Peyer's patch (tissue), 4 donors: ENCODE data around the gene WASF3. TPM values are rescaled to one million over a fixed set of nuclear protein-coding genes. Genes with fewer than 3 reads are reported as not detected.

Experiments used
- DNase-seq, 3 donors: peaks; one replicate each; pipeline ENCODE4 v3.0.0-alpha.2; 2017 to 2019
- H3K27ac ChIP-seq, 4 donors: fragments of 200-600 bp; sonication (generic); one replicate each; pipeline ENCODE4 v1.5.1; 2016 to 2019
- H3K27me3 ChIP-seq, 2 donors: fragments of 200-600 bp; sonication (generic); one replicate each; pipeline ENCODE4 v1.5.1; 2019
- H3K36me3 ChIP-seq, 3 donors: fragments of 200-600 bp; sonication (generic); one replicate each; pipeline ENCODE4 v1.5.1; 2016 to 2019
- H3K4me1 ChIP-seq, 4 donors: fragments of 200-600 bp; sonication (generic); one replicate each; pipeline ENCODE4 v1.5.1; 2016 to 2019
- H3K4me3 ChIP-seq, 4 donors: fragments of 200-600 bp; sonication (generic); 1 replicate in 3 of 4; 2 replicates in 1 of 4; pipeline ENCODE4 v1.5.1; 2016 to 2019; ENCODE audit warnings: mild to moderate bottlenecking in 1 of 4
- H3K9me3 ChIP-seq, 4 donors: fragments of 200-600 bp; sonication (generic); one replicate each; pipeline ENCODE4 v1.5.1; 2016 to 2019; ENCODE audit warnings: mild to moderate bottlenecking in 1 of 4
- CTCF ChIP-seq, 6 experiments: fragments of 450-650 bp in 4 of 6; fragments of 200-600 bp in 2 of 6; sonication (generic) in 1 of 6; IDR thresholded peaks; one replicate each; pipeline ENCODE4 v1.5.1; 2017 to 2019; ENCODE audit warnings: antibody characterized with exemption in 6 of 6, mild to moderate bottlenecking in 3 of 6, moderate library complexity in 1 of 6
- POLR2A ChIP-seq, 2 donors: fragments of 450-650 bp; IDR thresholded peaks; one replicate each; pipeline ENCODE4 v1.5.1; 2017; ENCODE audit warnings: antibody characterized with exemption in 2 of 2, mild to moderate bottlenecking in 2 of 2, moderate library complexity in 2 of 2
- total RNA-seq, 4 donors: library from RNA; depleted of rRNA; stranded (reverse); fragments of >200 nt; gene quantifications; one replicate each; pipeline ENCODE4 v1.1.0, GENCODE V29; 2016

WASF3 gene
- 10 to 100 TPM in 1 of 4 donors, 1 to 10 TPM in 3; 1.1 to 23.9 (median 2.7) TPM for total RNA-seq

GRCh38 chr13:26557393-26558073 is at the start of gene WASF3:
TSS of gene WASF3 (plus strand) at chr13:26557683. CDS start at chr13:26642271, 84,588 bp downstream.
- TF ChIP-seq CTCF (IDR thresholded peaks at IDR 0.05) = no peak
- no peak for TF ChIP-seq POLR2A (IDR thresholded peaks at IDR 0.05)
- peak within 1 kb of the TSS; percentile 37 to 69 (median 50) for H3K4me3 ChIP-seq
- H3K27ac ChIP-seq = peak within 1 kb of the TSS in 3 of 4 donors; percentile 39 to 51 (median 46)
- no peaks in the 10 kb centered on the region for H3K36me3 ChIP-seq
- peaks cover 0 to 7% (median 0%) of the 10 kb centered on the region in 4 donors for H3K4me1 ChIP-seq
- no peaks in the 10 kb centered on the region for H3K27me3 ChIP-seq
- H3K9me3 ChIP-seq = peaks cover 0 to 3% (median 0%) of the 10 kb centered on the region in 4 donors
- peak; percentile 45 to 87 (median 84) for DNase-seq

GRCh38 chr13:26508885-26509284 is 48.6 kb upstream of the WASF3 start:
- Histone ChIP-seq H3K4me3 (no peak overlapping the region), H3K27me3 (no peaks in the 10 kb centered on the region), H3K36me3 (no peaks in the 10 kb centered on the region), H3K27ac (no peak overlapping the region), H3K9me3 (no peaks in the 10 kb centered on the region), H3K4me1 (no peaks in the 10 kb centered on the region)
- DNase-seq = peak in 2 of 3 donors; percentile 17 to 80
- TF ChIP-seq CTCF (IDR thresholded peaks at IDR 0.05) (no peak), POLR2A (IDR thresholded peaks at IDR 0.05) (no peak)

GRCh38 chr13:26509491-26509890 is 48.0 kb upstream of the WASF3 start:
- Histone ChIP-seq H3K4me3 (no peak overlapping the region), H3K36me3 (no peaks in the 10 kb centered on the region), H3K27ac (no peak overlapping the region), H3K9me3 (no peaks in the 10 kb centered on the region), H3K4me1 (no peaks in the 10 kb centered on the region), H3K27me3 (no peaks in the 10 kb centered on the region)
- DNase-seq = no peak
- TF ChIP-seq CTCF (IDR thresholded peaks at IDR 0.05) (no peak), POLR2A (IDR thresholded peaks at IDR 0.05) (no peak)

- Histone ChIP-seq H3K27me3 (no peaks in the 10 kb centered on the region), H3K9me3 (no peaks in the 10 kb centered on the region), H3K36me3 (no peaks in the 10 kb centered on the region), H3K4me1 (no peaks in the 10 kb centered on the region), H3K27ac (no peak overlapping the region), H3K4me3 (no peak overlapping the region)
- TF ChIP-seq POLR2A (IDR thresholded peaks at IDR 0.05) = no peak
- no peak for TF ChIP-seq CTCF (IDR thresholded peaks at IDR 0.05)
- DNase-seq = no peak
These were observed 43.6 kb upstream of the WASF3 start for GRCh38 chr13:26513931-26514330.

- Histone ChIP-seq H3K9me3 (no peaks in the 10 kb centered on the region), H3K4me1 (no peaks in the 10 kb centered on the region), H3K27me3 (no peaks in the 10 kb centered on the region), H3K4me3 (no peak overlapping the region), H3K27ac (no peak overlapping the region), H3K36me3 (no peaks in the 10 kb centered on the region)
- TF ChIP-seq CTCF (IDR thresholded peaks at IDR 0.05) (no peak), POLR2A (IDR thresholded peaks at IDR 0.05) (no peak)
- no peak for DNase-seq
These were observed 41.8 kb upstream of the WASF3 start for GRCh38 chr13:26515721-26516120.
